GM18951 (cell line): ENCODE measurements around the gene CFAP58.

Experiments
- POLR2A ChIP-seq: IDR thresholded peaks from 4 replicates; pipeline ENCODE4 v1.6.1; 2011; ENCODE audit warnings: mild to moderate bottlenecking; ENCODE audit not compliant: insufficient read length, insufficient read depth; ENCODE audit errors: extremely low read depth
- in situ Hi-C: fragments of 300-500 bp; cut with MboI; formaldehyde crosslinking; loops from one replicate; pipeline ENCODE4 v1.12.0; 2022; ENCODE audit warnings: low sequenced_read_pairs, mixed read lengths, inconsistent platforms; ENCODE audit not compliant: unreplicated experiment

The CFAP58 gene

DNA sequence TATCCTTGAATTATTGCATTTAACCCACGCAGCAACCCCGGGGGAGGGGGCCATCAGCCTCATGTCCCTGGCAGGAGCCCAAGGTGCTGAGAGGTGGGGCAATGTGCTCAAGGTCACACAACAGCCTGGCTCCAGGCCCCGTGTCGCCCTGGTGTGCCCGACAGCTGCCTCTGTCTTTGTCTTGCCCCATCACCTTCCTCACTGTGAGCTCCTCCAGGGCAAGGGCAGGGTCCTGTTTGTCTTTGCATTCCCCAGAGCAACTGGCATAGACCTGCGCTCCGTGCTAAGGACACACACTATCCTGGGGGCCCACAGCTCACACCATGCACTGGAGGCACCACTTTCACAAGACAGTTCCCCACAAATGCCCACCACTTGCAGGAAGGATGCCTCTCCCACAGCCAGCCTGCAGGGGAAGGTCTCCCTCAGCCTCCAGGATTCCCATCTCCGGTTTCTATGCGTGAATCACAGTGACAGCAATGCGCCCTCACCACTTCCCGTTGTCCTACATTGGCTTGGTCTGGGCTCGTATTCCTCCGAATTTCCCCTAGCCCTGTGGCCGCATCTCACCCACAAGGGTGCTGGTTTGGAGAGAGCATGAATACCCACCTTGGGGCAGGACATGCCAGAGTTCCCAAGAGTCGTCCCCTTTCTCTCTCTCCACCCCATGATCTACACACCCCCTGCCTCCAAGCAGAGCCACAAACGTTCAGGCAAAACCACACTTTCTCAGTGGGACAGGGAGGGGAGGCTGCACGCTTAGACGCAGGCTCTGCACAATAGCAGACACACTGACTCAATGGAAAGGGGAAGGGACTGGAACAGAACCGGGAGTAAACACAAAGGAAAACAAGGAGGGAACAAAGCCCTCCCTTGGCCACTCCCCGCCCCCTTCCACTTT, 25.6 kb upstream of the CFAP58 start:
- in situ Hi-C loops = no loop called here
- no peak for TF ChIP-seq POLR2A

DNA sequence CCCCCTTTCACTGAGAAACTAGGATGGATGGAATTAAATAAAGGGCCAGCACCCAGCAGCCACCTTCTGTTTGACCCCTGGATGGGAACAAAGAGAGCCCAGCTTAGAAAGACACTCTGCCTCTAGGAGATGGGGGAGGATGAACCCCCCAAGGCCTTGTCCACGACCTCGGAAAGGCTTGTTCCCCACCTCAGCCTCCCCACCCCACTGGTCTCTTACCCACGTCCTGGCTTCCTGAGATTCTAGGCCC, 25.1 kb upstream of the CFAP58 start:
- no peak for TF ChIP-seq POLR2A
- in situ Hi-C loops = no loop called here

DNA sequence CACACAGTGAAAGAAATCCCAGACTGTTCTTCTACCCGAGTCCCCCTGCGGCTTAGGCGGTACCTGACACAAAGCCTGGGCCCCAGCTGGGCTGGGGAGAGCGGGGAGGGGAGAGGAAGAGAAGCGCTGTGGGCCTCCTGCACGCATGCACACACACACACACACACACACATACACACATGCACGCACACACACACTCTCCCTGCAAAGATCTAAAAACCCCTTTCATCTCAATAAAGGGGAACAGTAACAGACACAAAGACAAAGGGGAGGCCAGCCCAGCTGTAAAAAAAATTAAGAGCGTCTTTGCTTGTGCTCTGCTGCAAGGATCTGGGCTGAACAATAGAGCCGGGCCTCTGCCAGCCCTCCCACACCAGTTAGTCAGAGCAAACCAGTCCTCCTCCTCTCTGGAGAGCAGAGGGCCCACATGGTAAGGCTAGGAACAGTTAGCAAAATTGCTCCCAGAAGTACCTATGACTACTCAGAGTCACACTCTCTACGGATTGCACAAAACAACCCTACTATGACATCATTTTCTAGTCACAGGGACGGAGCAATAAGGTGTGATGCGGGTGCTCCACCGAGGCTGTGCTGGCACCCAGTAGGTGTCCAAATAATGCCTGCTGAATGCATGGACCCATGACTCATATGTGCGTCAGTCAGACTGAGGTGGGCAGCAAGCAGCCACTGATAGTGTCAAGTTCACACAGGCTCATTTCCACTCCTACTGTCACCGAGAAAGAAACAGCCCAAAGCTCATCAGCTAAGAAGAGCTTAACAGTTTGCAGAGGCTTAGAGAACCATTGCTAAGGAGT, 24.5 kb upstream of the CFAP58 start:
- in situ Hi-C loops = no loop called here
- no peak for TF ChIP-seq POLR2A

DNA sequence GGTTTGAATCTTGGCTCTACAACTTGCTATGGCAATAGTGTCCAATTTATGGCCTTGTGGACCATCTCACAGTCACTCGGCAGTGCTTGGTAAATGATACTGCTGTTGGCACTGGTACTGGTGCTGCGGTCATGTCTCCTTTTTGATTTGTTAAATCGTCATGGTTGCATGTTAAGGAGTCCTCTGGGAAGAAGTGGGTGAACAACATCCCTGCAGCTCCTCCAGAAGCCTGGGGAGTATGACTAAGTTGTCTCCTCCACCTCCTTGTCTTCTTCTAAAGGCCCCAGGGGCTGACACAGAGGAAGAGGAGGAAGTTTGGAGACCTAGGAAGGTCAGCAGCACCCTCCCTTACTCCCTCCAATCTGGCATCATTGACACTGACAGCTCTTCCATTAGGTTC, 23.9 kb upstream of the CFAP58 start:
- in situ Hi-C loops = no loop called here
- no peak for TF ChIP-seq POLR2A

DNA sequence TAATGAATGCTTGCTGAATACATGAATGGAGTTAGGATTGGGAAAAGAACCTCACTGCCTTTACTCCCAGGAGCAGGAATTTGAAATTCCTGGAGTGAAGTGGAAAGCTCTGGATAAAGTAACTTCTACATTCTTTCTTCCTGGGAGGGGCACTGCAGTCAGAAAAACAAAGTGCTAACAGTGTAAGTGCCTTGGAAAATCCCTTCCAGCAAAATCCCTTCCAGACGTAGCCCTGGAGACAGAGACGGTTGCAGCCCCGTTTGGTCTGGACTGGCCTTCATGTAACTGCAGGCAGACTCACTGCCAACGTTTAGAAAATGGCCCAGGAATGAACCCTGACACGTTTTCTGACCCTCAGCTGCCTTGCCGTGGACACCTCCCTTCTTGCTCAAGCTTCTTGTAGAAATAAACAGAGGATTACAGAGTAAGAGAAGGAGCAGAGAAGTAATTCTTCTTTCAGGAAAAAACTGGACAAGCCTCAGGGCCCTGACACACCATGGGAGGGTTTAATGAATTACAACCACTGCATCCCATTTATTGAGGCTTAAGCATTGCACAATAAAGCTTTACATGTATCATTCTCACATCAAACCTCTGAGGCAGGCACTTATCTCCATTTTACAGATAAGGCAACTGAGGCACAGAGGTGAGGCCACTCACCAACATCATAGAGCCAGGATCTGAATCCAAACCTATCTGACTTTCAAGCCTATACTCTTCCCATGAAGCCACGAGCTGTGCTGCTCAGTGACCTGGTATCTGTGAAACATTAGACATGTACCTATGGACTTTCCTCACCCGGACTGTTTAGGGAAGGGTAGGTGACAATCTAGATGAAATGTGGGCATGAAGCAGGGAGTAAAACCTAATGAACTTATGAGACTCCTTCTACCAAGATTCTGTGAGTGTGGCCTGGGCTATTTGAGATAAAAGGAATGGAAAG, 23.2 kb upstream of the CFAP58 start:
- no peak for TF ChIP-seq POLR2A
- in situ Hi-C loops = no loop called here

DNA sequence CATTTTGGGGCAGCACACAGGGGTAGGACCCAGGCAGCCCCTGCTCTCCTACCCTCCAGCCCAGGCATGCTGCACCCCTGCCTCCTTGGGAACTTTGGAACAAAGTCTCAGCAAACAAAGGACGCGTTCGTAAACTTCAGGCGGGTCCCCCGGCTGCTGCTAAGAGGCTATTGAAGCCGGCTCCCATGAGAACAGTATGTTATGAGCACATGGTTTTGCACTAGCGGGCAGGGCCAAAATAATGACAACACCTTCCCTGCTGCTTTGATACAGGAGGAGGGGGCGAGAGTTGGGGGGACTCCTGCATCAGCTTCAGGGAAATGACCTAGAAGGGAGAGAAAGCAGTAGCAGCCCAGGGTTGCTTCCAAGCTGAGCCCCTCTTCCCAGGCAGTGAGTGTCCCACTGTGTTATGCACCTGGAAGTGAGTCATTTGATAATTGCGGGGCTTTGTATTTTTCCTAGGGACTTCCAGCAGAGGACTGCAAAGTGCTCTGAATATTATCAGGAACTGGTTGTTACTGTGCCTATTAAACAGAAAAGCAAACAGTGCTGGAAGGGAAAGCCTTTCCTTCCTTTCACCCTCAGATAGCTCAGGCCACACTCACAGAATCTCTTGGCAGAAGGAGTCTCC, 22.3 kb upstream of the CFAP58 start:
- TF ChIP-seq POLR2A = no peak
- in situ Hi-C loops = no loop called here

DNA sequence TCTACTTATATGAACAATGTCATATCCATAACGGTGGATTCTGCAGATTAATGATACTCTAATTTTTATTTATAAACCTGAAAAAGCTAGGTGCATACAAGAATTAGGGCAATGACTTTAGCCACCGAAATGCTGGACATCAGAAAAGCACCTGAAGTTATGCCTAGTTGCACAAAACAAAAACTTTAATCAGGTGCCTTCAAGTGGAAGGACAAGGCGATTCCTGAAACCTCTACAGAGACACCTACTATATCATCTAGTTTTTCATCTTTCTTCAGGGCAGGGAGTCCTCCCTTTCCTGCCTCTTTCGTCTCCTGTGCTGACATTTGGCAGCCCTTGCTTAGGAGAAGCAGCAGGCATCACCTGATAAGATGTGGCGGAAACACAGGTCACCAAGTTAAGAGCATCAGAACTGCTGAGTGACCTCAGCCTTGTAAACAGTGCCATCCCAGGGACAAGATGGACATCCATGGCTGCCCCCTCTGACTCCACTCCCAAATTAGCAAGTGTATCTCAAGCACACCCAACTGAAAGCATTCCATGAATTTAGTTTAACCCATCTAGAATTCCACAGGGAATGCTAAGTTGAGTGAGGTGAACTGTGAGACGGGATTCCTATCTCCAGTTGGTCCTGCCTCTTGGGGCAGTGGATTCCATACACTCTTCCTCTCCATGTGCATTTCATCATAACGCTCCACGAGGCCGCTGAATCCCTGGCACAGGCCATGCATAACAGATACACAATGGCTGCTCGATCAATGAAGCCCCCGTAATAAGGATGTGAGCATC, 21.2 kb upstream of the CFAP58 start:
- in situ Hi-C loops = no loop called here
- no peak for TF ChIP-seq POLR2A

DNA sequence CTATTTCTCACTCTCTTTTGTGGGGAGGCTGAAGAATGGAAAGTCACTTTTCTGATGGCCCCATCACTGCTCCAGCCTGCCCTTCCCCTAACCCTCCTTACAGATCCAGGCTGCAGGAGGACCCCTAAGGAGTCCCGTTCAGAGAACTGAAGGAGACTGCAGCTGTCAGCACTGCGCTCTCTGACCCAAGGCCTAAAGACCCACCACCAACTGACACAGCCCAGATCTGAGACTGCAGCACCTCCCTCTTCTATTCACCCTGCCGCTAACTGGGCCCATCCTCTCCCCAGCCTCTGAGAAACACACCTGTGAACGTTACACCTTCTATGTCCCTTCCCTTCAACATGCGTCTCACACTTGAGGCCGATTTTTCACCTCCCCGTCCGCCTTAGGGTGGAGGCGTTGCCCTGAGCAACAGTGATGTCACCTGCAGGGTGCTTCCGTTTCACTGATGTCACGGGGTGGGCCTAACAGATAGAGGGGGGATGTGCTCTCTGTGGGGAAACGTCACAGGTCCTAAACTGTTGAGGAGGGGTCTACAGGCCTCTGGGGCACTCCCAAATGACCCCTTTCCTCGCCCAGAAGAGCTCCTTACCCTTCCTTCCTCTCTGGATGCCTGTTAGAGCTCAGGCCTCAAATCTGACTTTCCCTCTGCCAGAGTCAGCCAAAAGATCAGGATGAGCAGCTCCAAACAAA, 20.5 kb upstream of the CFAP58 start:
- no peak for TF ChIP-seq POLR2A
- in situ Hi-C loops = no loop called here

DNA sequence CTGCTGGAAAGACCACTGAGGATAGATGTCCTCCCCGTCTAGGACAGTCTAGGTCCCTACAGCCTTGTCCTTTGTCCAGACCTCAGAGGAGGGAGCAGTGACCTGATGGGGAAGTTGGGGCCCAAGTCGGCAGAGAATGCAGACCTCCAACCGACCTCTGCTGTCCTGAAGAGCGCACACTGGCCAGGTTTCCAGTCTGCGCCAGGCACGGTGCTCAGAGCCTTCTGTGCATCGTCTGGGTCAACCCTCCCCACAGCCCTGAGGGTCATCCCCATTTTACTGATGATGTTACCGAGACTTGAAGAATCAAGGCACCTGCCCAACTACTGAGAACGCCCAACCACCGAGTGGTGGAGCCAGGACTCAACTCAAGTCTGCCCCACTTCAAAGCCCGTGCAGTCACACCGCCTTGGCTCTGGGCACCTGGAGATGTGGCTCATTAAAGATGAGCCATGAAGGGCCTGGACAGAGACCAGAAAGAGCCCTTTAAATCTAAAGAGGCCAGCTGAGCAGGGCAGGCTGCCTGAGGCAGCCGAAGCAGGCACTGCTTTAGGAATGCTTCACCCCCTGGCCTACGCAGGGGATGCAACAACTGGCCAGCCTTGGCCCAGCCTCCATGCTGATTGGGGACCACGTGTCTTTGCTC, 19.8 kb upstream of the CFAP58 start:
- TF ChIP-seq POLR2A = no peak
- in situ Hi-C loops = no loop called here

DNA sequence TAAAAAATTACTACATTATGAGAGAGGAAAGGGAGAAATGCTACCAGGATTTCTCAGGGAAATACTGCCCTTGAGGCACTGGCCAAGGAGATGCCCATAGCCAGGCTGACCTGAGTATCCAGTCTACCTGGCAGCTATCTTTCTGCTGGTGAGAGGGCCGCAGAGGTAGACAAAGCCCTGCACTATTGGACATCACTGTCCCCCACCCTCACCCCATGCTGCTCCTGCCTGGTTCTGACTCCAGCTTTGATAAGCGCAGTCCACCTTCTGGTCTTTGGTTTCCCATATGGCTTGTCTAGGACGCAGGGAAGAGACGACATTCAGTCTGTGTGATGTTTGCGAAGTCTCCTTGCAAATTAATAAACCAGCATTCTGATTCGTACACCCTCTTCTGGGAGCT, 19.1 kb upstream of the CFAP58 start:
- in situ Hi-C loops = no loop called here

More for the DNA sequence above, 19.1 kb upstream of the CFAP58 start:
- TF ChIP-seq POLR2A = no peak
